Smooth muscle cell (in vitro differentiated cells): Measurements from ENCODE around the gene KASH5. TPM values are rescaled to one million over a fixed set of nuclear protein-coding genes. Genes with fewer than 3 reads are reported as not detected.

ENCODE experiments used
- DNase-seq: peaks from one replicate; lab custom pipeline; 2025; ENCODE audit not compliant: unreplicated experiment; lab: John Stamatoyannopoulos, UW
- H2AFZ ChIP-seq: fragments of 200-600 bp; sonication (generic); 2 replicates; pipeline ENCODE4 v1.6.0; 2016; ENCODE audit warnings: antibody characterized with exemption, low read depth, mild to moderate bottlenecking
- H3F3A ChIP-seq: fragments of 200-600 bp; sonication (generic); 2 replicates; pipeline ENCODE4 v1.6.0; 2017; ENCODE audit warnings: antibody characterized with exemption, low read depth
- H3K27ac ChIP-seq: fragments of 200-600 bp; sonication (generic); 2 replicates; pipeline ENCODE4 v1.5.1; 2016; ENCODE audit warnings: low read depth, mild to moderate bottlenecking
- H3K27me3 ChIP-seq: fragments of 200-600 bp; sonication (generic); 2 replicates; pipeline ENCODE4 v1.6.1; 2016; ENCODE audit warnings: low read depth, mild to moderate bottlenecking
- H3K36me3 ChIP-seq: fragments of 200-600 bp; sonication (generic); 2 replicates; pipeline ENCODE4 v1.5.1; 2016; ENCODE audit warnings: low read depth
- H3K4me1 ChIP-seq: fragments of 200-600 bp; sonication (generic); 2 replicates; pipeline ENCODE4 v1.5.1; 2016; ENCODE audit warnings: low read depth
- H3K4me2 ChIP-seq: fragments of 200-600 bp; sonication (generic); 2 replicates; pipeline ENCODE4 v1.6.0; 2016; ENCODE audit warnings: mild to moderate bottlenecking
- H3K4me3 ChIP-seq: fragments of 200-600 bp; sonication (generic); 2 replicates; pipeline ENCODE4 v1.5.1; 2016; ENCODE audit warnings: mild to moderate bottlenecking
- H3K79me2 ChIP-seq: fragments of 200-600 bp; sonication (generic); 2 replicates; pipeline ENCODE4 v1.6.0; 2016; ENCODE audit warnings: low read depth, mild to moderate bottlenecking
- H3K9ac ChIP-seq: fragments of 200-600 bp; sonication (generic); 2 replicates; pipeline ENCODE4 v1.6.0; 2016; ENCODE audit warnings: low read depth
- H3K9me3 ChIP-seq: fragments of 200-600 bp; sonication (generic); replicated peaks from 2 replicates; pipeline ENCODE4 v1.5.1; 2016; ENCODE audit warnings: low read depth
- H4K20me1 ChIP-seq: fragments of 200-600 bp; sonication (generic); 2 replicates; pipeline ENCODE4 v1.6.0; 2016; ENCODE audit warnings: low read depth
- CTCF ChIP-seq: fragments of 200-600 bp; sonication (generic); IDR thresholded peaks from 2 replicates; pipeline ENCODE4 v1.5.1; 2017; ENCODE audit warnings: borderline replicate concordance, mild to moderate bottlenecking, antibody characterized with exemption; ENCODE audit not compliant: insufficient read depth, poor library complexity, severe bottlenecking
- WGBS: methylation state at CpG from one replicate; pipeline ENCODE4 v1.1.7; 2016; ENCODE audit warnings: low lambda C conversion rate; 5-methylcytosine and 5-hydroxymethylcytosine counted together
- polyA plus RNA-seq: library from polyadenylated mRNA; unstranded; fragments of >200 nt; fragmentation: Nextera tagmentation; extraction: Ambion mirVana; gene quantifications from 2 replicates; pipeline ENCODE4 v1.2.1, GENCODE V29; 2016
- total RNA-seq: library from RNA; depleted of rRNA; stranded (reverse); fragments of >200 nt; gene quantifications from 2 replicates; pipeline ENCODE4 v1.2.3, GENCODE V29; 2014

The KASH5 gene
- total and polyA plus RNA-seq, 2 experiments from 2014 or later: not detected

GRCh38 chr19:49419173-49419572 is 31.1 kb downstream of the KASH5 start:
- no peak for DNase-seq
- Histone ChIP-seq H2AFZ (no peak overlapping the region), H3K27ac (no peak overlapping the region), H3K9ac (no peak overlapping the region), H3K4me1 (peaks cover 13% of the 10 kb centered on the region), H3F3A (peaks cover 3% of the 10 kb centered on the region), H3K36me3 (no peaks in the 10 kb centered on the region), H3K27me3 (peaks cover 65% of the 10 kb centered on the region), H4K20me1 (no peaks in the 10 kb centered on the region), H3K79me2 (no peaks in the 10 kb centered on the region), H3K4me3 (no peak overlapping the region), H3K4me2 (no peak overlapping the region), H3K9me3 (no peaks in the 10 kb centered on the region)
- 90% methylated on average over 2 of the region's 2 CpGs for WGBS
- no peak for TF ChIP-seq CTCF

GRCh38 chr19:49420227-49420626 is 32.2 kb downstream of the KASH5 start:
- H3K36me3 ChIP-seq: no peaks in the 10 kb centered on the region
- H3K4me3 ChIP-seq: no peak overlapping the region
- 50% methylated on average over 1 of the region's 2 CpGs for WGBS
- TF ChIP-seq CTCF: no peak
- no peaks in the 10 kb centered on the region for H3K9me3 ChIP-seq
- peaks cover 13% of the 10 kb centered on the region for H3K4me1 ChIP-seq
- H3K79me2 ChIP-seq: no peaks in the 10 kb centered on the region
- DNase-seq: no peak
- no peak overlapping the region for H3K4me2 ChIP-seq
- H4K20me1 ChIP-seq: no peaks in the 10 kb centered on the region
- no peak overlapping the region for H3K27ac ChIP-seq
- H2AFZ ChIP-seq: no peak overlapping the region
- peaks cover 76% of the 10 kb centered on the region for H3K27me3 ChIP-seq
- no peak overlapping the region for H3K9ac ChIP-seq
- peaks cover 3% of the 10 kb centered on the region for H3F3A ChIP-seq

- Histone ChIP-seq H3K9me3 (no peaks in the 10 kb centered on the region), H3F3A (peaks cover 3% of the 10 kb centered on the region), H4K20me1 (no peaks in the 10 kb centered on the region), H3K27ac (no peak overlapping the region), H3K27me3 (peaks cover 86% of the 10 kb centered on the region), H3K79me2 (no peaks in the 10 kb centered on the region), H3K4me3 (peak overlapping the region; percentile 30), H3K9ac (no peak overlapping the region), H3K4me1 (peaks cover 13% of the 10 kb centered on the region), H3K4me2 (peak overlapping the region; percentile 71), H3K36me3 (no peaks in the 10 kb centered on the region), H2AFZ (no peak overlapping the region)
- 18% methylated on average over 48 of the region's 48 CpGs for whole genome bisulfite sequencing
- TF ChIP-seq CTCF: no peak
- DNase-seq: no peak
These were observed 33.2 kb downstream of the KASH5 start for GRCh38 chr19:49421039-49421877.

- Histone ChIP-seq H3K27me3 (peaks cover 92% of the 10 kb centered on the region), H3K4me3 (no peak overlapping the region), H3K4me1 (peaks cover 13% of the 10 kb centered on the region), H3K9me3 (no peaks in the 10 kb centered on the region), H3F3A (peaks cover 3% of the 10 kb centered on the region), H3K27ac (no peak overlapping the region), H4K20me1 (no peaks in the 10 kb centered on the region), H3K36me3 (no peaks in the 10 kb centered on the region), H2AFZ (no peak overlapping the region), H3K79me2 (no peaks in the 10 kb centered on the region), H3K4me2 (no peak overlapping the region), H3K9ac (no peak overlapping the region)
- 57% methylated on average over 3 of the region's 3 CpGs for WGBS
- DNase-seq: no peak
- no peak for TF ChIP-seq CTCF
These were observed 33.8 kb downstream of the KASH5 start for GRCh38 chr19:49421878-49422202.
